Measurements from ENCODE around the gene RASD1. TPM values are rescaled to one million over a fixed set of nuclear protein-coding genes. Genes with fewer than 3 reads are reported as not detected.

RASD1 gene
- total RNA-seq, 1 experiment from 2014 or later: 0.30 TPM

DNA sequence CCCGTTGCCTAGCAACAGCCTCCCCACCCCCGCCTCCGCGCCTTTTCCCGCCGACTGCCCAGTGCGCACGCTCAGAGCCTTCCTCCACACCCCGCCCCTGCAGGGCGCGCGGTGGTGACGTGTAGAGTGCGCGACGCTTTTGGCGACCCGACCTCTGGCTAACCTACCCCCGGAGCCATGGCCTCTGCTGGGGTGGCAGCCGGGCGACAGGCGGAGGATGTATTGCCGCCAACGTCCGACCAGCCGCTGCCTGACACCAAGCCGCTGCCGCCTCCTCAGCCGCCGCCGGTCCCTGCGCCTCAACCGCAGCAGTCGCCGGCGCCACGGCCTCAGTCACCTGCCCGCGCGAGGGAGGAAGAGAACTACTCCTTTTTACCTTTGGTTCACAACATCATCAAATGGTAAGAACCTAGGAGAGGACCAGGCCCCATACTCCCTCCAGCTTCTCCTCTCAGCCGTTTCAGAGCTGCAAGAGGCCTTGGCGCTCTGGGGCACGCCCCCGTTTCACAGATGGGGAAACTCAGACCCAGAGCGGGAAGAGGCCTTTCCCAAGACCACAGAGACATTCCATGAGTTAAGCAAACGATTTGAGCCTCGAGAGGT, 19.2 kb downstream of the RASD1 start, which contains the start of gene MED9:
Gene MED9, plus strand, starts transcription at position 136 of the 603 bp plus-strand sequence. Its CDS starts 42 bp downstream, at position 178.
- H3K27me3 ChIP-seq (ENCODE audit: insufficient read depth, low read length): peaks cover 15% of the 10 kb centered on the region
- RAD21 ChIA-PET (ENCODE audit: low non-redundant PET in 1 of 2, low total read pairs in 2 of 2, uncharacterized antibody in 2 of 2, unreplicated experiment in 2 of 2): no interaction called here
- TF ChIP-seq SIN3A (IDR thresholded peaks at IDR 0.05; ENCODE audit: low read depth): peak; percentile 67
- no peak for TF ChIP-seq EZH2 (IDR thresholded peaks at IDR 0.05)
- peak; percentile 86 for TF ChIP-seq ZFX (IDR thresholded peaks at IDR 0.05)
- TF ChIP-seq ELF1 (IDR thresholded peaks at IDR 0.05; ENCODE audit: borderline replicate concordance, low read depth): no peak
- peak; percentile 81 for TF ChIP-seq POLR2AphosphoS5 (IDR thresholded peaks at IDR 0.05; ENCODE audit: low read depth, low read length)
- no peak for TF ChIP-seq POLR2A (IDR thresholded peaks at IDR 0.05; ENCODE audit: borderline replicate concordance, extremely low read depth, insufficient read depth, insufficient read length)
- TF ChIP-seq TCF7L2 (IDR thresholded peaks at IDR 0.05; ENCODE audit: borderline replicate concordance, extremely low read depth, insufficient read depth, insufficient read length): peak; percentile 26
- TF ChIP-seq, protein P1, sequence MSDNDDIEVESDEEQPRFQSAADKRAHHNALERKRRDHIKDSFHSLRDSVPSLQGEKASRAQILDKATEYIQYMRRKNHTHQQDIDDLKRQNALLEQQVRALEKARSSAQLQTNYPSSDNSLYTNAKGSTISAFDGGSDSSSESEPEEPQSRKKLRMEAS (IDR thresholded peaks at IDR 0.05): peak; percentile 74; the same call in 1 of the 2 replicates
- TF ChIP-seq SP1 (IDR thresholded peaks at IDR 0.05; ENCODE audit: low read depth): peak; percentile 72
- TF ChIP-seq EGR1 (IDR thresholded peaks at IDR 0.05; ENCODE audit: low read depth): peak; percentile 93
- TF ChIP-seq, protein P2, sequence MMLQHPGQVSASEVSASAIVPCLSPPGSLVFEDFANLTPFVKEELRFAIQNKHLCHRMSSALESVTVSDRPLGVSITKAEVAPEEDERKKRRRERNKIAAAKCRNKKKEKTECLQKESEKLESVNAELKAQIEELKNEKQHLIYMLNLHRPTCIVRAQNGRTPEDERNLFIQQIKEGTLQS (IDR thresholded peaks at IDR 0.05): no peak
- TF ChIP-seq ZNF274 (IDR thresholded peaks at IDR 0.05; ENCODE audit: low read depth, low read length): no peak
- no peak for TF ChIP-seq JUND (IDR thresholded peaks at IDR 0.05)
- peak; percentile 63 for TF ChIP-seq YY1 (IDR thresholded peaks at IDR 0.05; ENCODE audit: extremely low read depth, insufficient replicate concordance, low read depth, low read length)
- TF ChIP-seq, protein P3, sequence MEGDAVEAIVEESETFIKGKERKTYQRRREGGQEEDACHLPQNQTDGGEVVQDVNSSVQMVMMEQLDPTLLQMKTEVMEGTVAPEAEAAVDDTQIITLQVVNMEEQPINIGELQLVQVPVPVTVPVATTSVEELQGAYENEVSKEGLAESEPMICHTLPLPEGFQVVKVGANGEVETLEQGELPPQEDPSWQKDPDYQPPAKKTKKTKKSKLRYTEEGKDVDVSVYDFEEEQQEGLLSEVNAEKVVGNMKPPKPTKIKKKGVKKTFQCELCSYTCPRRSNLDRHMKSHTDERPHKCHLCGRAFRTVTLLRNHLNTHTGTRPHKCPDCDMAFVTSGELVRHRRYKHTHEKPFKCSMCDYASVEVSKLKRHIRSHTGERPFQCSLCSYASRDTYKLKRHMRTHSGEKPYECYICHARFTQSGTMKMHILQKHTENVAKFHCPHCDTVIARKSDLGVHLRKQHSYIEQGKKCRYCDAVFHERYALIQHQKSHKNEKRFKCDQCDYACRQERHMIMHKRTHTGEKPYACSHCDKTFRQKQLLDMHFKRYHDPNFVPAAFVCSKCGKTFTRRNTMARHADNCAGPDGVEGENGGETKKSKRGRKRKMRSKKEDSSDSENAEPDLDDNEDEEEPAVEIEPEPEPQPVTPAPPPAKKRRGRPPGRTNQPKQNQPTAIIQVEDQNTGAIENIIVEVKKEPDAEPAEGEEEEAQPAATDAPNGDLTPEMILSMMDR (IDR thresholded peaks at IDR 0.05 in 2 of 3, conservative IDR thresholded peaks at IDR 0.05 in 1 of 3; ENCODE audit: borderline replicate concordance in 1 of 3, insufficient read depth in 1 of 3, low read depth in 2 of 3, low read length in 2 of 3): no peak
- TF ChIP-seq RAD21 (IDR thresholded peaks at IDR 0.05; ENCODE audit: low read depth): no peak
- TF ChIP-seq CEBPB (IDR thresholded peaks at IDR 0.05; ENCODE audit: low read depth): no peak
- peak; percentile 96 for TF ChIP-seq SRF (IDR thresholded peaks at IDR 0.05; ENCODE audit: low read depth)
- TF ChIP-seq CBX3 (IDR thresholded peaks at IDR 0.05; ENCODE audit: low read depth): 0 out of 2 replicates have a peak, but pooled peaks have one; percentile 44
- intact Hi-C loops (cut with micrococcal nuclease): no loop called here
- H2AFZ ChIP-seq (ENCODE audit: low read depth, low read length, poor library complexity, severe bottlenecking): no peak within 1 kb of the TSS
- peak within 1 kb of the TSS; percentile 90 to 93 for H3K4me3 ChIP-seq (replicated peaks in 1 of 2; ENCODE audit: low read depth in 1 of 2, low read length in 2 of 2)
- ATAC-seq: peak; percentile 97
- CTCF ChIA-PET: no interaction called here
- BruUV-seq (replicated peaks): TSS peak; percentile 65
- H3K4me1 ChIP-seq (ENCODE audit: control insufficient read depth in 1 of 2, insufficient read depth in 2 of 2, low read length in 2 of 2): peaks cover 6 to 11% of the 10 kb centered on the region in 2 experiments; a peak in 3 of 4 replicates
- H3K9ac ChIP-seq (ENCODE audit: low read length): peak within 1 kb of the TSS; percentile 99
- H3K9me2 ChIP-seq (ENCODE audit: insufficient read depth): no peaks in the 10 kb centered on the region
- H3K36me3 ChIP-seq (ENCODE audit: control insufficient read depth in 1 of 2, insufficient read depth in 2 of 2, low read length in 2 of 2): no peaks in the 10 kb centered on the region
- DNase-seq (ENCODE audit: low read depth, low spot score): peak; percentile 78
- peaks cover 52% of the 10 kb centered on the region for H3K79me2 ChIP-seq (ENCODE audit: insufficient read depth, low read length)
- POLR2A ChIA-PET: no interaction called here
- H3K27ac ChIP-seq (ENCODE audit: low read depth, low read length): peak within 1 kb of the TSS; percentile 74
- H4K20me1 ChIP-seq (ENCODE audit: insufficient read depth): peaks cover 3% of the 10 kb centered on the region; the same call in 1 of the 2 replicates
- H3K4me2 ChIP-seq (ENCODE audit: low read length): peak within 1 kb of the TSS; percentile 82
- no peaks in the 10 kb centered on the region for H3K9me3 ChIP-seq (ENCODE audit: control insufficient read depth in 1 of 2, insufficient read depth in 1 of 2, low read depth in 1 of 2, low read length in 2 of 2)

Data from HCT116 (cell line).